Inflammatory macrophage treated with lipopolysaccharide for 1 hour (primary cell): ENCODE results near the gene SUSD3.
A peak's percentile ranks its signal among the peaks of the same experiment; 100 is the strongest.
"Not testable (repeated sequence)": the region's sequence is repeated elsewhere in the genome, so short reads cannot be mapped to it uniquely, and the experiment has no call there.

Source experiments
- DNase-seq, 2 donors: peaks; one replicate each; pipeline ENCODE4 v3.0.0-alpha.2; 2020 to 2022

SUSD3 gene

GRCh38 chr9:93094658-93095204 lies 36.2 kb downstream of the SUSD3 start:
- DNase-seq, result peak; percentile 74 to 82

GRCh38 chr9:93095205-93096130 lies 37.0 kb downstream of the SUSD3 start:
- peak; percentile 99 to 100 for DNase-seq

GRCh38 chr9:93096131-93096802 lies 37.8 kb downstream of the SUSD3 start, which contains the start of gene CARD19:
Gene CARD19 (plus strand): TSS chr9:93096217. CDS start chr9:93096346, 129 bp downstream.
- peak; percentile 28 to 72 for DNase-seq

DNA sequence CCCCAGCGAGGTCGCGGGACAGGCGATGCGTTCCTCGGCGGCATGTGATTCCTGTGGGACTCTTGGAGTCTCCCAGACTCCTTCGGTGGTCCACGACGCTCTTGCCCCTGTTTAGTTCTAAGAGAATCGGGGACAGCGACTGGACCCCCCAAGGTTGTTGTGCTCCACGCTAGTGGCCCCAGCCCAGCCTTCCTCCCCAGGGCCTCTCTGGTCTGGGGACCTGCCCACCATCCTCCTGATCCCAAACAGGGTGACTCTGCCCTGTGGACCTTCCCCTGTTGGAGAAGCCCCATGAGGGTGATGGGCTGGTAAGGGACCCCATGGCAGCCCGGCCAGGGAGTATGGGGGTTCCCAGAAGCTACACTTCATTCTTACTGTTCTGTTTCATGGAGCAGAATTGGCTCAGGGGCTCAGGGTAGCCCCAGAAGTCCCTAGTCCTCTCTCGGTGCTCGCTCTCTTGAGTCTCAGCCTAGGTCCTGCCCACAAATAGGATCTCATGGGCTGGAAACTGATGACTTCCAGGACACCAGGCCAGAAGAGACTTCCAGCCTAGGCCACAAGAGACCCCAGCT lies 38.4 kb downstream of the SUSD3 start:
- no peak for DNase-seq

GRCh38 chr9:93097511-93098201 lies 39.2 kb downstream of the SUSD3 start:
- DNase-seq, result peak in 1 of 2 donors; percentile 51

DNA sequence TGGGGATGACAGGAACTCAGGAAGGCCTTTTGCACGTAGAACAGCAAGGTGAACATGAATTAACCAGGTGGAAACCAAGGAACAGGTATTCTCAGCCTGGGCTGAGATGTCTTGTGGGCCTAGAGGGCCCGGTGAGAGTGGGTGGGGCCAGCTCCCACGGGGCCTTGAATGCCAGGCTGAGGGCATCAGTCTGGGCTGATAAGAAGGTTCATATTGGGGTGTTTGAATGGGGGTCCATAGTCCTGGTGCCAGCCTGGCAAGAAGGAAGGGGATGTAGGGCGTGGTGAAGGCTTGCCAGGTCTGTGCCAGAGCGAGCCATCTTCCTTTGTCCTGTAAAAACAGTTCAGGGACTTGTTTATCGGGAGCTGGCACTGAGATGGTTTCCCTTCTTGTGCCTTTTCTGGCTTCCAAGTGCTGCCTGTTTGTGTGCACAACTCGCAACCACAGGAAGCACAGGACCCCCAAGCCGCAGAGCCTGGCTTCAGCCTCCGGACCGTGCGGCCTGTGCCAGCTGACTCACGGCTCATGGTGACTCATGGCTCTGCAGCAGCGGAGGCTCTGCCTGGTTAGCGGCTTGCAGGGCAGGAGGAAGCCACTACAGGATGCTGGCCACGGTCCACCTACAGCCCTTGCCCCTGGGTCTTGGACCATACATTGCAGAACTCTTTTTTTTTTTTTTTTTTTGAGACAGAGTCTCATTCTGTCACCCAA lies 39.9 kb downstream of the SUSD3 start:
- peak; percentile 84 to 91 for DNase-seq

GRCh38 chr9:93099551-93100275 lies 41.2 kb downstream of the SUSD3 start:
- no peak for DNase-seq

DNA sequence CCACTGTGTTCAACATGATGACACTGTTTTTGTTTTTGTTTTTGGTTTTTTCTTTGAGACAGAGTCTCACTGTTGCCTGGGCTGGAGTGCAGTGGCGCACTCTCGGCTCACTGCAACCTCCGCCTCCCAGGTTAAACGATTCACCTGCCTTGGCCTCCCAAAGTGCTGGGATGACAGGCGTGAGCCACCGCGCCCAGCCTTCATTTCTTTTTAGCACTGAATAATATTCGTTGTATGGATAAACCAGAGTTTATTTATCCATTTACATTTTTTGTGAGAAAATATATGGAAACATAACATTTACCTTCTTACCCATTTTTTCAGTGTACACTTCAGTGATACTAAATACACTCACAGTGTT lies 41.8 kb downstream of the SUSD3 start:
- no peak for DNase-seq

- not testable (repeated sequence) for DNase-seq
These were observed 42.6 kb downstream of the SUSD3 start for GRCh38 chr9:93101086-93101485.

GRCh38 chr9:93105620-93106019 lies 47.1 kb downstream of the SUSD3 start:
- no peak for DNase-seq

DNA sequence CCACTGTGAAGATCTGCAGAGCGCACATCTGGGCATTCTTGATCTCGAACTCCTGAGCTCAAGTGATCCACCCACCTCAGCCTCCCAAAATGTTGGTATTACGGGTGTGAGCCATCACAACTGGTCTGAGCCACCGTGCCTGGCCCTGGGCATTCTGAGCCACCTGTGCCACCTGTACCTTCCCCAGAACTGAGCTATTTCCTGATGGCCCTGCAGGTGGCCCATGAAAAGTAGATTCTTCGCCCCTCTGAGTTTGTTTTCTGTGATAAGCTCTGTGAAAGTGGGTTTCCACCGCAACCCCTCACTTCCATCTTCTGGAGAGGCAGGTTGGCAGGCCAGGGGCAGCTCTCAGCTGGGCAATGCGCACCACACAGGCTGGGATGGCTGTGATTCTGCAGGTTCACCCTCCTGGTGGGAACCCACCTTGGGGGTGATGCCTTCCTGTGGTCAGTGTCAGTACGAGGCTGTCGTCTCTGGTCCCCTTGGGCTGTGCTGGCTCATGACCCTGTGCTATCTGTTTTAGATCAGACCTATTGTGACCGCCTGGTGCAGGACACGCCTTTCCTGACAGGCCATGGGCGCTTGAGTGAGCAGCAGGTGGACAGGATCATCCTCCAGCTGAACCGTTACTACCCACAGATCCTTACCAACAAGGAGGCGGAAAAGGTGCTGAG lies 48.8 kb downstream of the SUSD3 start:
- no peak for DNase-seq

DNA sequence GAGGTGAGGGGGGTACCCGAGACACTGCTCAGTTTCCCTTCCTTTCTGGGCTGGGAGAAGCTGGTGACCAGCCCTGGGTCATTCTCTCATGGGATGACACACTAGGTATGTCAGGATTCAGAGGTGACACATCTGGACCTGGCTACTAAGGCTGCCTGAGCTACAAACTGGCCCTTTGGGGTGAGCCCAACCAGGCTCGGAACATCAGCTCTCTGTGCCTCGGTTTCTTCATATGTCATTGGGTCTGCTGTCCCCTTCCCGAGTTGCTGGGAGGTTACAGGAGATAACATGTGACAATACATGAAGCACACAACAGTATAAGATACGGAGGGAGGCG lies 49.3 kb downstream of the SUSD3 start:
- DNase-seq, result no peak

DNA sequence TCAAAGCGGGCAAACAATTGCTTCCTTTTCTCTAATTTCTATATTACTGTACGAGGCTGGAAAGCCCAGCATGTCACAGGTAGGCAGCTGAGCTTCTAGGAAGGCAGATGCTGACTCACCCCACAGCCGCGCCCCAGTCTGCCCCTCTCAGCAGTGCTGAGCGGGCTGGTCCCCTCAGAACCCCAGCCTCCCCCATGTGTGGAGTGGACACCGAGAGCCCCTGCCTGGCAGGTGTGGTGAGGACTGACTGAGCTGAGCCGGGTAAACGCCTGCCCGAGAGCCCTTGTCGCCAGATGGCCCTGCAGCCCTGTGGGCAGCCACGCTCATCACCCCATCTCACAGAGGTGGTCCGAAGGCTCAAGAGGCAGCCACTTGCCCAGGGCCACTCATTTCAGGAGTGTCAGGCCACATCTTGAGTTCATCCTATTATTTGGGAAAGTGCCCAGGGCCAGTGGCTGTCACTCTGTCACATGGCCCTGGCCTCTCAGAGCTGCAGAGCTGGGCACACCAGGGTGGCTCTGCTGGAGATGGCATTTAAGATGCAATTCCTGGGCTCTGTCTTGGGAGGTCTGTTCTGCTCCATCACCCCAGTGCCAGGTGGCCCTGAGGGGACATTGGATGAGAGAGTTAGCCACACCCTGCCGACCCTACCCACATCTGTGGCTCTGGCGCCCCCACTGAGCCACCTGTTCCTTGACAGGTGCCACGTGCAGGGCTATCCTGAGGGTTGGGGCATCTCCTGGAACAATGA lies 50.0 kb downstream of the SUSD3 start:
- DNase-seq, result no peak

DNA sequence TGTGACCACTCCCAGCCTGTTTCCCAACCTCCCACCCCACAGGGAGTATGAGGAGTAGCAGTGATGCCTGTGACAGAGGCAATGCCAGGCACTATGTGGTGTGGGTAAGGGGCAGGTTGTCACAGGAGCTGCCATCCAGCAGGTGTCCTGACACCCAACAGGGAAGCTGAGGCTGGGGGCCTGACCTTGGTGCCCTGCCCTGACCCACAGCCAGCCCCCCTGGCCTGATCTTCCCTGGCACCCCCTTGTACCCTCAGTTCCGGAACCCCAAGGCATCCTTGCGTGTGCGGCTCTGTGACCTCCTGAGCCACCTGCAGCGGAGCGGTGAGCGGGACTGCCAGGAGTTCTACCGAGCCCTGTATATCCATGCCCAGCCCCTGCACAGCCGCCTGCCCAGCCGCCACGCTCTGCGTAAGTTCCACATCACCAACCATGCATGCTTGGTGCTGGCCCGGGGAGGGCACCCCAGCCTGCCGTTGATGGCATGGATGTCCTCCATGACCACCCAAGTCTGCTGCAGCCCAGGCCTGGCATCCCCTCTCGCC lies 51.9 kb downstream of the SUSD3 start:
- DNase-seq, result no peak

DNA sequence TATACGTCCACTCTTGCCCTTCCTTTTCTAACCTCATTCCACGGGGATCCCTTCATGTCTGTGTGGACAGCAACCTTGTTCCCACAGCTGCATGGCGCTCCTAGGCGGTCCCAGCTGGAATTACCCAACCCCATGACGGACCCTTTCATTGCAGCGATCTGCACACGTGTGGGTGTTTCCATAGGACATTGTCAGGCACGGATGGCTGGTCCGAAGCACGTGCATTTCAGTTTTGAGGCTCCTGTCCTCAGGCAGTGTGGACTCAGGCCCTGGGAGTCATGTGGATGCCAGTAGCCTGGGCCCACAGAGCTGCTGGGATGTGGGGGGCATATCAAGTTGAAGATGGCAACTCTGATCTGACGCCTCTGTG lies 52.5 kb downstream of the SUSD3 start:
- no peak for DNase-seq

- DNase-seq, result peak in 1 of 2 donors; percentile 58
These were observed 53.0 kb downstream of the SUSD3 start for GRCh38 chr9:93111371-93112115.

DNA sequence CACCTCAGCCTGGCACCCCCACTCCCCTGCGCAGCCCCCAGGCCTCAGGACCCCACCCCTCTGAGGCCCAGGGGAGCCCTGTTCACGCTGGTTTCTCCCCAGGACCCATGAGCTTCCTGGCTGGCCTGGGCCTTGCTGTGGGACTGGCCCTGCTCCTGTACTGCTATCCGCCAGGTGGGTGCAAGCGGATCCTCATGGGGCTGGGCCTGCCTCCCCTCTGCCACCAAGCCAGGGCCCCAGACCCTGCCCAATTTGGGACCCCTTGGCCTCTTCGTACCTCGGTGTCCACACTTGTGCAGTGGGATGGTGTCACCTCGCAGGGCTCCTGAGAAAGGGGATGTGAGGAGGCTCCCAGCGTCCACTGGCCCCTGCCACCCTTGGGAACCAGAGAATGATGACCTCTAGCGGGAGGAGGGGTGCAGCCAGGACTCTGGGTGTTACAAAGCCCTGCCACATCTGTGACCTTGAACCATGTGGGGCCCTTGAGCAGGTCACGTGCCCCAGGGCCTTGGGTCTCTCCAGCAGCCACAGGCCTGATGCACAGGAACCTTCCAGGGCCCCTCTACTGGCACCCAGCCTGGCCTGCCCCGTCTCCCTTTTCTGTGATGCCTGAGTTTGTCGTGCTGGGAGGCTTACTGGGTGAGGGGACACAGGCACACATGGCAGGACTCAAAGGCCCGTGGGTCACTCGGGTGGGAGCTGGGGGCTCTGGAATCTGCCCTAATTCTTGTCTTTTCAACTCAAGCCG lies 53.8 kb downstream of the SUSD3 start:
- DNase-seq, result no peak

GRCh38 chr9:93112864-93113389 lies 54.4 kb downstream of the SUSD3 start:
- no peak for DNase-seq
